Kidney (tissue), 14 donors: Measurements from ENCODE around the gene FBLN2. TPM values are rescaled to one million over a fixed set of nuclear protein-coding genes. Genes with fewer than 3 reads are reported as not detected.
A peak's percentile ranks its signal among the peaks of the same experiment; 100 is the strongest.

ENCODE experiments used
- DNase-seq, 5 donors: peaks; one replicate each; pipeline ENCODE4 v3.0.0-alpha.2; 2013 to 2020
- FAIRE-seq: peaks from 2 replicates; lab custom pipeline; 2012; peaks lifted over from hg19 to GRCh38; lab: Jason Lieb, UNC
- H3K27ac ChIP-seq, 2 donors: one replicate each; pipeline ENCODE4 v1.7.0; 2013; ENCODE audit warnings: low read depth in 2 of 2, low read length in 2 of 2, inconsistent platforms in 1 of 2
- H3K27me3 ChIP-seq: one replicate; pipeline ENCODE4 v1.7.1; 2013; ENCODE audit warnings: low read length, inconsistent platforms; ENCODE audit not compliant: control insufficient read depth, insufficient read depth
- H3K36me3 ChIP-seq, 3 donors: one replicate each; pipeline versions ENCODE4 v1.7.0 to v1.7.1; 2013; ENCODE audit warnings: low read length in 3 of 3, control low read depth in 1 of 3, inconsistent platforms in 1 of 3; ENCODE audit not compliant: insufficient read depth in 3 of 3, control insufficient read depth in 2 of 3
- H3K4me1 ChIP-seq, 3 donors: one replicate each; pipeline versions ENCODE4 v1.7.0 to v1.7.1; 2013; ENCODE audit warnings: low read length in 3 of 3, inconsistent platforms in 1 of 3, low read depth in 1 of 3; ENCODE audit not compliant: control insufficient read depth in 2 of 3, insufficient read depth in 2 of 3
- H3K4me3 ChIP-seq, 3 donors: one replicate each; pipeline versions ENCODE4 v1.7.0 to v1.8.1; 2013; ENCODE audit warnings: low read length in 3 of 3, control low read depth in 1 of 3, inconsistent platforms in 1 of 3
- H3K9ac ChIP-seq, 3 donors: one replicate each; pipeline versions ENCODE4 v1.7.0 to v1.7.1; 2013; ENCODE audit warnings: low read length in 3 of 3, control low read depth in 1 of 3, inconsistent platforms in 1 of 3
- H3K9me3 ChIP-seq, 3 donors: one replicate each; pipeline versions ENCODE4 v1.7.0 to v1.7.1; 2013; ENCODE audit warnings: low read length in 3 of 3, control low read depth in 1 of 3, inconsistent platforms in 1 of 3; ENCODE audit not compliant: control insufficient read depth in 2 of 3, insufficient read depth in 1 of 3
- CTCF ChIP-seq: IDR thresholded peaks from 3 replicates; pipeline ENCODE4 v1.5.1; 2012; ENCODE audit warnings: mild to moderate bottlenecking, moderate library complexity, borderline replicate concordance; ENCODE audit not compliant: insufficient read depth; ENCODE audit errors: extremely low read depth
- intact Hi-C: fragments of 100-400 bp; cut with DNase I; formaldehyde crosslinking; loops from one replicate; pipeline ENCODE4 v1.11.1; 2022
- polyA plus RNA-seq: library from polyadenylated mRNA; stranded (reverse); fragments of 350-450 nt; fragmentation: Illumina TruSeq; extraction: RNeasy Lipid Tissue Mini Kit (QIAGEN cat#74804); gene quantifications from one replicate; pipeline ENCODE4 v1.2.3, GENCODE V29; 2014; ENCODE audit warnings: low read depth, low replicate concordance; ENCODE audit not compliant: insufficient read depth
- total RNA-seq: library from RNA; stranded (reverse); fragmentation: NEBNext Ultra II Directional; extraction: Animal tissue kit (Norgen Biotek cat#: 25700); gene quantifications from one replicate; pipeline ENCODE4 v1.2.1, GENCODE V29; 2021
- donor health status: control.
- donor health status: control.
- donor health status: control.
- donor health status: control.
- donor health status: control.
- donor health status: DM: yes; HTN: yes; CAD: no.
- donor health status: Normal renal cell carcinoma (clear cell type).

FBLN2 gene
- total and polyA plus RNA-seq, 2 donors from 2014 or later, result 3.2 to 43.4 TPM

DNA sequence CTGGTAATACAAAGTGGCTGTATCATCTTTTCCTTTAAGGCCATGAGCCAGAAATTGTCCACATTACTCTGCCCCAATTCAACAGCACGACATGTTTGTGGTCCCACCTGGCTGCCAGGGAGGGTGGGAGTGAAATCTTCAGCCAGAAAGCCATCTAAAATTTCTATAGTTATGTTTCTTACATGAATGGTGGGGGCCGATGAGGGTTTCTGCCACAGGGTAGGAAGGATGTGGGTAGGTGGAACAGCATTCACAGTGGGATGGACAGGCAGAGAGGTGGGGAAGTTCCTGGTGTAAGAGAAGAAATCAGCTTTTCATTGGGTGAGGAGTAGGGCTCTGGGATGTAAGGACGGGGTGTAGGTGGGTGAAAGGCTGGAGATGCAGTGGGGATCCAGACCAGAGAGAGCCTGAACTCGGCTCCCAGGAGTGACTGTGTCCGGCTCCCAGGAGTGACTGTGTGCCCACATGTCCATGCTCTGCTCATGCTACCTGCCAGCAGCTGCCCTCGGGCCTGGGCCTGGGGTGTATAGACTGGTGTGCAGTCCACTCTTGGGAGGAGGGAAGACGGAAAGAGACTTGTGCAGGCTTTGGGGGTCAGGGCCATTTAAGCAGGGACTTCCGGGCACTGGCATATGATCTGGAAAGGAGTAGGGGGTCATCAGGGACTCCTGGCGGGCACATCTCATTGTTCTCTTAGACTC is 3.8 kb upstream of the FBLN2 start:
- FAIRE-seq, result no peak

GRCh38 chr3:13545952-13546454 is 2.9 kb upstream of the FBLN2 start:
- H3K4me1 ChIP-seq, result no peaks in the 10 kb centered on the region
- no peaks in the 10 kb centered on the region for H3K27me3 ChIP-seq

More for the DNA sequence above, 3.8 kb upstream of the FBLN2 start:
- Histone ChIP-seq H3K4me3 (no peak overlapping the region), H3K36me3 (no peaks in the 10 kb centered on the region), H3K9ac (no peak overlapping the region), H3K9me3 (peaks cover 0 to 2% (median 0%) of the 10 kb centered on the region in 3 donors), H3K27ac (no peak overlapping the region), H3K27me3 (no peaks in the 10 kb centered on the region), H3K4me1 (no peaks in the 10 kb centered on the region)
- no peak for TF ChIP-seq CTCF
- intact Hi-C loops, result no loop called here
- peak in 1 of 5 donors; percentile 61 for DNase-seq

DNA sequence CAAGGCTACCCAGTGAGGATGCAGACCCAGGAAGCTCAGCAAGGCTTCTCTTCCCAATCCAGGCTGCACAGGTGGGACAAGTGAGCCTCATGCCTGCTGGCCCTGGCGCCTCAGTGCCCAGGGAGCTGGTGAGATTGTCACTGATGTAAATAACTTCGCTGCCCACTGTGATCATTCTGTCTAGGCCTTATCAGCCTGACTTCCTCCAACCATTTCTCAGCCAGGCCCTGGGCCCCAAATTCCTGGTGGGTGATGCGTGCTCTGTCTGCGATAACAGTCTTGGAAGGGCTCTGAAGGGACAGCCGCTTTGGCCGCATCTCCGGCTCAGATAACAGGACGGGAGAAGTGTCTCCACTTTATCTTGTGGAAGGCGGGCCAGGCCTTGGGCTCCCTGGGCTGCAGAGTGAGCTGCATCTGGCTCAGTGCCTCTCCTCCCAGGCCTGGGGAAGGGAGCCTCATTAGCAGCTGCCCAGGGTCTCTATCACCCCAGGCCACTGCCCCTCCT is 2.2 kb upstream of the FBLN2 start:
- no peak for TF ChIP-seq CTCF
- Histone ChIP-seq H3K36me3 (no peaks in the 10 kb centered on the region), H3K9me3 (peaks cover 0 to 2% (median 0%) of the 10 kb centered on the region in 3 donors), H3K4me3 (no peak overlapping the region), H3K27me3 (no peaks in the 10 kb centered on the region), H3K9ac (no peak overlapping the region), H3K4me1 (no peaks in the 10 kb centered on the region), H3K27ac (no peak overlapping the region)
- intact Hi-C loops, result no loop called here
- peak in 3 of 5 donors; percentile 46 to 73 (median 56) for DNase-seq
- no peak for FAIRE-seq

More at GRCh38 chr3:13545952-13546454, 2.9 kb upstream of the FBLN2 start:
- H3K27ac ChIP-seq, result no peak overlapping the region
- H3K9ac ChIP-seq, result no peak overlapping the region
- no peak for TF ChIP-seq CTCF
- H3K4me3 ChIP-seq, result no peak overlapping the region
- DNase-seq (peak in 1 of 5 donors; percentile 40), FAIRE-seq (no peak)
- no peaks in the 10 kb centered on the region for H3K36me3 ChIP-seq
- H3K9me3 ChIP-seq, result peaks cover 0 to 2% (median 0%) of the 10 kb centered on the region in 3 donors
- intact Hi-C loops, result no loop called here
